Measurements from ENCODE around the gene ADAMTSL3. TPM values are rescaled to one million over a fixed set of nuclear protein-coding genes. Genes with fewer than 3 reads are reported as not detected.

The ADAMTSL3 gene
- total and polyA plus RNA-seq, 2 experiments from 2014 or later, result 0.61 to 0.87 TPM

DNA sequence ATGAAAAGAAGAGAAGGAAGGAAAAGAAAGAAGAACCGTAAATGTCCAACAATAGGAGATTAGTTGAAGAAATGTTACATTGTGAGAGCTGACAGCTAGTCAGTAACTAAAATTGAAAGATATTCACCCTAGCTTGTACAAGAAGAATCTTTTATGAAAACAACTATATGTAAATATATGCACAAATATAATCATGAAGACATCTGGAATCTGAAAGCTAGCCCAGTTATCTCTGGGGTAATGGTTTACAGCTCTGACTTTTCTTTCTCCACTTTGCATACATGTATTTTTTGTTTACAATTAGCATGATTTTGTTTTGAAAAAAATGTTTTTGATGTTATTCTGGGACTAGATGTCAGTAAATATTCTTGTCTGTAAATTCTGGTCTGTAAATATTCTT lies 37.1 kb upstream of the ADAMTSL3 start (continued):
- TF ChIP-seq, protein P1, sequence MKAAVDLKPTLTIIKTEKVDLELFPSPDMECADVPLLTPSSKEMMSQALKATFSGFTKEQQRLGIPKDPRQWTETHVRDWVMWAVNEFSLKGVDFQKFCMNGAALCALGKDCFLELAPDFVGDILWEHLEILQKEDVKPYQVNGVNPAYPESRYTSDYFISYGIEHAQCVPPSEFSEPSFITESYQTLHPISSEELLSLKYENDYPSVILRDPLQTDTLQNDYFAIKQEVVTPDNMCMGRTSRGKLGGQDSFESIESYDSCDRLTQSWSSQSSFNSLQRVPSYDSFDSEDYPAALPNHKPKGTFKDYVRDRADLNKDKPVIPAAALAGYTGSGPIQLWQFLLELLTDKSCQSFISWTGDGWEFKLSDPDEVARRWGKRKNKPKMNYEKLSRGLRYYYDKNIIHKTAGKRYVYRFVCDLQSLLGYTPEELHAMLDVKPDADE (IDR thresholded peaks at IDR 0.05), result no peak
- no peak for TF ChIP-seq JUNB (IDR thresholded peaks at IDR 0.05; ENCODE audit: unreplicated experiment)
- TF ChIP-seq STAT1 (IDR thresholded peaks at IDR 0.05; ENCODE audit: unreplicated experiment), result no peak
- TF ChIP-seq, protein P2, sequence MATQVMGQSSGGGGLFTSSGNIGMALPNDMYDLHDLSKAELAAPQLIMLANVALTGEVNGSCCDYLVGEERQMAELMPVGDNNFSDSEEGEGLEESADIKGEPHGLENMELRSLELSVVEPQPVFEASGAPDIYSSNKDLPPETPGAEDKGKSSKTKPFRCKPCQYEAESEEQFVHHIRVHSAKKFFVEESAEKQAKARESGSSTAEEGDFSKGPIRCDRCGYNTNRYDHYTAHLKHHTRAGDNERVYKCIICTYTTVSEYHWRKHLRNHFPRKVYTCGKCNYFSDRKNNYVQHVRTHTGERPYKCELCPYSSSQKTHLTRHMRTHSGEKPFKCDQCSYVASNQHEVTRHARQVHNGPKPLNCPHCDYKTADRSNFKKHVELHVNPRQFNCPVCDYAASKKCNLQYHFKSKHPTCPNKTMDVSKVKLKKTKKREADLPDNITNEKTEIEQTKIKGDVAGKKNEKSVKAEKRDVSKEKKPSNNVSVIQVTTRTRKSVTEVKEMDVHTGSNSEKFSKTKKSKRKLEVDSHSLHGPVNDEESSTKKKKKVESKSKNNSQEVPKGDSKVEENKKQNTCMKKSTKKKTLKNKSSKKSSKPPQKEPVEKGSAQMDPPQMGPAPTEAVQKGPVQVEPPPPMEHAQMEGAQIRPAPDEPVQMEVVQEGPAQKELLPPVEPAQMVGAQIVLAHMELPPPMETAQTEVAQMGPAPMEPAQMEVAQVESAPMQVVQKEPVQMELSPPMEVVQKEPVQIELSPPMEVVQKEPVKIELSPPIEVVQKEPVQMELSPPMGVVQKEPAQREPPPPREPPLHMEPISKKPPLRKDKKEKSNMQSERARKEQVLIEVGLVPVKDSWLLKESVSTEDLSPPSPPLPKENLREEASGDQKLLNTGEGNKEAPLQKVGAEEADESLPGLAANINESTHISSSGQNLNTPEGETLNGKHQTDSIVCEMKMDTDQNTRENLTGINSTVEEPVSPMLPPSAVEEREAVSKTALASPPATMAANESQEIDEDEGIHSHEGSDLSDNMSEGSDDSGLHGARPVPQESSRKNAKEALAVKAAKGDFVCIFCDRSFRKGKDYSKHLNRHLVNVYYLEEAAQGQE (IDR thresholded peaks at IDR 0.05; ENCODE audit: unreplicated experiment), result no peak

DNA sequence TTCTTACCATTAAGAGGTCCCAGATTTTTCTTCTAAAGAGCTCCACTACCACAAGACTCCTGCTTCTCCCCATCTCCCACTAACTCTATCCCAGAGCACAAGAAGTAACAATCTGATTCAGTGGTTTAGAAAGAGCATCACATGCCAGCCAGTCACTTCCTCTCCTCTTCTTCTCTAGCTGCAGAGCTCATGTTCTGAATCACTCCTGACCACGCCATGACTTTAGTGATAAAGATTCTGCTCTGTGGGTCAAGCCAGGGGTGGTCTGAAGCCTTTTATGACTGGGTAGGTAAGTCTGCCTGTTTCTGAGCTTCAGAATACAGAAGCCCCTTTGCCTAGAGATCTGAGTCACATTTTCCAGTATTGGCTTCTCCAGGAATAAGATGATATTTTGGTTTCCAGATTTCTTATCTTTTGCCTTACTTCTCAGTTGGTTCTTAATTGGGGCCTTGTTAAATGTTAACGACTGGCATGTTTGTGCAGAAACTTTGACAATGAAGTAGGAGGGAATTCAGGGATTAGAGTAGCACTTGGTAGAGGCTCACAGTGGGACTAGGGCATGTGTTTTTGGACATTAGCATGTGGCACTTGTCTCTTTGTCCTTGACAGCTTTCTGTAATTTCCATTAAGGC lies 27.6 kb upstream of the ADAMTSL3 start:
- no peak overlapping the region for H3K27ac Mint-ChIP-seq
- H3K9me3 Mint-ChIP-seq, result peaks cover 15% of the 10 kb centered on the region
- H3K4me3 Mint-ChIP-seq, result no peak overlapping the region
- H3K36me3 Mint-ChIP-seq (ENCODE audit: low read depth), result peaks cover 6% of the 10 kb centered on the region; the same call in 1 of the 3 replicates
- Histone ChIP-seq H3K36me3 (ENCODE audit: insufficient read depth) (no peaks in the 10 kb centered on the region), H3K4me3 (no peak overlapping the region), H3K79me2 (replicated peaks; ENCODE audit: insufficient read depth) (no peaks in the 10 kb centered on the region), H4K20me1 (replicated peaks; ENCODE audit: insufficient read depth) (no peaks in the 10 kb centered on the region), H3K4me2 (no peak overlapping the region), H3K9me2 (ENCODE audit: insufficient read depth) (no peaks in the 10 kb centered on the region), H2AFZ (no peak overlapping the region), H3K4me1 (ENCODE audit: insufficient read depth) (no peaks in the 10 kb centered on the region), H3K27me3 (ENCODE audit: insufficient read depth) (no peaks in the 10 kb centered on the region), H3K27ac (ENCODE audit: low read depth) (no peak overlapping the region), H3F3A (replicated peaks; ENCODE audit: low read depth) (no peaks in the 10 kb centered on the region)
- ATAC-seq (no peak), DNase-seq (ENCODE audit: low spot score) (no peak)
- H3K27me3 Mint-ChIP-seq (ENCODE audit: insufficient read depth, low read depth, poor library complexity), result no peaks in the 10 kb centered on the region
- no peaks in the 10 kb centered on the region for H3K4me1 Mint-ChIP-seq
- TF ChIP-seq POLR2AphosphoS5 (IDR thresholded peaks at IDR 0.05; ENCODE audit: low read depth) (no peak), NANOG (IDR thresholded peaks at IDR 0.05; ENCODE audit: borderline replicate concordance) (no peak), EZH2phosphoT487 (IDR thresholded peaks at IDR 0.05; ENCODE audit: unreplicated experiment) (no peak), CREB1 (CRISPR knock-in tag; IDR thresholded peaks at IDR 0.05; ENCODE audit: low read depth) (no peak), JUNB (IDR thresholded peaks at IDR 0.05; ENCODE audit: unreplicated experiment) (no peak), ZNF331 (CRISPR knock-in tag; IDR thresholded peaks at IDR 0.05; ENCODE audit: low read depth) (no peak), ZNF114 (CRISPR knock-in tag; IDR thresholded peaks at IDR 0.05) (no peak), STAT1 (IDR thresholded peaks at IDR 0.05; ENCODE audit: unreplicated experiment) (no peak), EZH2 (IDR thresholded peaks at IDR 0.05; ENCODE audit: low read depth, unreplicated experiment) (no peak)
- TF ChIP-seq, protein P1 (IDR thresholded peaks at IDR 0.05), result no peak
- TF ChIP-seq, protein P3, sequence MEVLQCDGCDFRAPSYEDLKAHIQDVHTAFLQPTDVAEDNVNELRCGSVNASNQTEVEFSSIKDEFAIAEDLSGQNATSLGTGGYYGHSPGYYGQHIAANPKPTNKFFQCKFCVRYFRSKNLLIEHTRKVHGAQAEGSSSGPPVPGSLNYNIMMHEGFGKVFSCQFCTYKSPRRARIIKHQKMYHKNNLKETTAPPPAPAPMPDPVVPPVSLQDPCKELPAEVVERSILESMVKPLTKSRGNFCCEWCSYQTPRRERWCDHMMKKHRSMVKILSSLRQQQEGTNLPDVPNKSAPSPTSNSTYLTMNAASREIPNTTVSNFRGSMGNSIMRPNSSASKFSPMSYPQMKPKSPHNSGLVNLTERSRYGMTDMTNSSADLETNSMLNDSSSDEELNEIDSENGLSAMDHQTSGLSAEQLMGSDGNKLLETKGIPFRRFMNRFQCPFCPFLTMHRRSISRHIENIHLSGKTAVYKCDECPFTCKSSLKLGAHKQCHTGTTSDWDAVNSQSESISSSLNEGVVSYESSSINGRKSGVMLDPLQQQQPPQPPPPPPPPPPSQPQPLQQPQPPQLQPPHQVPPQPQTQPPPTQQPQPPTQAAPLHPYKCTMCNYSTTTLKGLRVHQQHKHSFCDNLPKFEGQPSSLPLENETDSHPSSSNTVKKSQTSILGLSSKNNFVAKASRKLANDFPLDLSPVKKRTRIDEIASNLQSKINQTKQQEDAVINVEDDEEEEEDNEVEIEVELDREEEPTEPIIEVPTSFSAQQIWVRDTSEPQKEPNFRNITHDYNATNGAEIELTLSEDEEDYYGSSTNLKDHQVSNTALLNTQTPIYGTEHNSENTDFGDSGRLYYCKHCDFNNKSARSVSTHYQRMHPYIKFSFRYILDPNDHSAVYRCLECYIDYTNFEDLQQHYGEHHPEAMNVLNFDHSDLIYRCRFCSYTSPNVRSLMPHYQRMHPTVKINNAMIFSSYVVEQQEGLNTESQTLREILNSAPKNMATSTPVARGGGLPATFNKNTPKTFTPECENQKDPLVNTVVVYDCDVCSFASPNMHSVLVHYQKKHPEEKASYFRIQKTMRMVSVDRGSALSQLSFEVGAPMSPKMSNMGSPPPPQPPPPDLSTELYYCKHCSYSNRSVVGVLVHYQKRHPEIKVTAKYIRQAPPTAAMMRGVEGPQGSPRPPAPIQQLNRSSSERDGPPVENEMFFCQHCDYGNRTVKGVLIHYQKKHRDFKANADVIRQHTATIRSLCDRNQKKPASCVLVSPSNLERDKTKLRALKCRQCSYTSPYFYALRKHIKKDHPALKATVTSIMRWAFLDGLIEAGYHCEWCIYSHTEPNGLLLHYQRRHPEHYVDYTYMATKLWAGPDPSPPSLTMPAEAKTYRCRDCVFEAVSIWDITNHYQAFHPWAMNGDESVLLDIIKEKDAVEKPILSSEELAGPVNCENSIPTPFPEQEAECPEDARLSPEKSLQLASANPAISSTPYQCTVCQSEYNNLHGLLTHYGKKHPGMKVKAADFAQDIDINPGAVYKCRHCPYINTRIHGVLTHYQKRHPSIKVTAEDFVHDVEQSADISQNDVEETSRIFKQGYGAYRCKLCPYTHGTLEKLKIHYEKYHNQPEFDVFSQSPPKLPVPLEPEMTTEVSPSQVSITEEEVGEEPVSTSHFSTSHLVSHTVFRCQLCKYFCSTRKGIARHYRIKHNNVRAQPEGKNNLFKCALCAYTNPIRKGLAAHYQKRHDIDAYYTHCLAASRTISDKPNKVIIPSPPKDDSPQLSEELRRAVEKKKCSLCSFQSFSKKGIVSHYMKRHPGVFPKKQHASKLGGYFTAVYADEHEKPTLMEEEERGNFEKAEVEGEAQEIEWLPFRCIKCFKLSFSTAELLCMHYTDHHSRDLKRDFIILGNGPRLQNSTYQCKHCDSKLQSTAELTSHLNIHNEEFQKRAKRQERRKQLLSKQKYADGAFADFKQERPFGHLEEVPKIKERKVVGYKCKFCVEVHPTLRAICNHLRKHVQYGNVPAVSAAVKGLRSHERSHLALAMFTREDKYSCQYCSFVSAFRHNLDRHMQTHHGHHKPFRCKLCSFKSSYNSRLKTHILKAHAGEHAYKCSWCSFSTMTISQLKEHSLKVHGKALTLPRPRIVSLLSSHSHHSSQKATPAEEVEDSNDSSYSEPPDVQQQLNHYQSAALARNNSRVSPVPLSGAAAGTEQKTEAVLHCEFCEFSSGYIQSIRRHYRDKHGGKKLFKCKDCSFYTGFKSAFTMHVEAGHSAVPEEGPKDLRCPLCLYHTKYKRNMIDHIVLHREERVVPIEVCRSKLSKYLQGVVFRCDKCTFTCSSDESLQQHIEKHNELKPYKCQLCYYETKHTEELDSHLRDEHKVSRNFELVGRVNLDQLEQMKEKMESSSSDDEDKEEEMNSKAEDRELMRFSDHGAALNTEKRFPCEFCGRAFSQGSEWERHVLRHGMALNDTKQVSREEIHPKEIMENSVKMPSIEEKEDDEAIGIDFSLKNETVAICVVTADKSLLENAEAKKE (CRISPR knock-in tag; IDR thresholded peaks at IDR 0.05), result no peak
